GM19438 (cell line): ENCODE measurements around the gene TMEM182.

Experiments used
- ATAC-seq: cut with Tn5 transposase; IDR thresholded peaks from one replicate; pipeline ENCODE4 v1.9.1; 2021; ENCODE audit warnings: low read depth; ENCODE audit not compliant: unreplicated experiment

TMEM182 gene

GRCh38 chr2:102761763-102762162 lies at the start of gene TMEM182:
TMEM182 (plus strand) TSS chr2:102762031; CDS start chr2:102762218, 187 bp downstream.
- no peak for ATAC-seq

- ATAC-seq, result no peak
These were observed 44.4 kb upstream of the TMEM182 start for GRCh38 chr2:102717308-102718018.

GRCh38 chr2:102718387-102719316 lies 43.2 kb upstream of the TMEM182 start:
- no peak for ATAC-seq

DNA sequence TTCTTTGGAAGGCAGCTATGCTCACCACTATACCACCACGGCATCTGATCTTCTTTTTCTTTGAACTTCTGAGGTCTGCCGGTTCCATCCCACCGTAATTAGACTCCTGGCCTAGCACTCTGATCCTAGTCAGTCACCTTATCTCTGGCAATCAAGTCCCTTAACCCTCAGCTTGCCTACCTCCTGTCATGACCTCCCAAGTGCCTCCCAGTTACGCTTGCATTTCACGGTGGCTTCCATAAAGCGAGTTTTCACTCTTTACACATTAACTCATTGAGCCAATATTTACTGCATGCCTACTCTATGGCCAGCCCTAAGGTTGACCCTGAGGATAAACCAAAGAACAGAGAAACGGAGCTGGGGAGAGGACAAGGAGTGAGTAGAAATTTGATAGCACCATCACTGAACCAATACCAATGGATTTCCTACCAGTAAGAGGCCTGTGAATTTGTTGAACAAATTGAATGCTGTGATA lies 37.8 kb upstream of the TMEM182 start:
- no peak for ATAC-seq

DNA sequence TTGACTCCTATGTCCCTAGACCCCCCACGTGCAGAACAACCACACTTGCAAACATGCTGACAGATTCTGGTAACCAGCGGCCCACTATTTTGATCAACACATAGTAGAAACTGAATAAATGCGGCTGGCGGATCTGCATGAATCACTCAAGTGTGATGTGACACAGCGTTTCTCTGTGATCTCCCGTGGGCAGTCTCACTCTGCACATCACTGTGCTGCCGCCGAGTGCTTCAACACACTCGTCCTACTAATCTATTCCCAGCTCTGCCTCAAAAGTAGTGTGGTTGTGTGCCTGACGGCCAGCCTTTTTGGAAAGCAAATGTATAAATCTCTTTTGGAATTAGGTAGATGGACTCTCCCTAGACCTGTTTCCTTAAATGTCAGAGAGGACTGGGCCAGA lies 37.3 kb upstream of the TMEM182 start:
- no peak for ATAC-seq

- no peak for ATAC-seq
These were observed 35.4 kb upstream of the TMEM182 start for GRCh38 chr2:102726128-102727087.

GRCh38 chr2:102735416-102736109 lies 26.3 kb upstream of the TMEM182 start:
- ATAC-seq, result no peak

DNA sequence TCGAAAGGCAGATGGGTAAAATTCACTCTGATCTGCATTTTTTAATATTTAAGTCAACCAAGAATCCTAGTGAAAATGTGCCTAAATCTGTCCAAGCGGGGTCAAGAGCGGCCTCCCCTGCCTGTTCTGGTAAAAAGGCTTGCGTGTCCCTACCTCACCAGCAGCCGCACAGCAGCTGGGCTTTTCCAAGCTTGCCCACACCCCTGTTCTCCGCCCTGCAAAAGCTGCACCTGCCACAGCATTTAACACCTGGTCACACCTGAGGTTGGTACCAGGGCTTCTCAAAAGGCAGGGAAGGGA lies 25.8 kb upstream of the TMEM182 start:
- ATAC-seq, result peak; percentile 19

DNA sequence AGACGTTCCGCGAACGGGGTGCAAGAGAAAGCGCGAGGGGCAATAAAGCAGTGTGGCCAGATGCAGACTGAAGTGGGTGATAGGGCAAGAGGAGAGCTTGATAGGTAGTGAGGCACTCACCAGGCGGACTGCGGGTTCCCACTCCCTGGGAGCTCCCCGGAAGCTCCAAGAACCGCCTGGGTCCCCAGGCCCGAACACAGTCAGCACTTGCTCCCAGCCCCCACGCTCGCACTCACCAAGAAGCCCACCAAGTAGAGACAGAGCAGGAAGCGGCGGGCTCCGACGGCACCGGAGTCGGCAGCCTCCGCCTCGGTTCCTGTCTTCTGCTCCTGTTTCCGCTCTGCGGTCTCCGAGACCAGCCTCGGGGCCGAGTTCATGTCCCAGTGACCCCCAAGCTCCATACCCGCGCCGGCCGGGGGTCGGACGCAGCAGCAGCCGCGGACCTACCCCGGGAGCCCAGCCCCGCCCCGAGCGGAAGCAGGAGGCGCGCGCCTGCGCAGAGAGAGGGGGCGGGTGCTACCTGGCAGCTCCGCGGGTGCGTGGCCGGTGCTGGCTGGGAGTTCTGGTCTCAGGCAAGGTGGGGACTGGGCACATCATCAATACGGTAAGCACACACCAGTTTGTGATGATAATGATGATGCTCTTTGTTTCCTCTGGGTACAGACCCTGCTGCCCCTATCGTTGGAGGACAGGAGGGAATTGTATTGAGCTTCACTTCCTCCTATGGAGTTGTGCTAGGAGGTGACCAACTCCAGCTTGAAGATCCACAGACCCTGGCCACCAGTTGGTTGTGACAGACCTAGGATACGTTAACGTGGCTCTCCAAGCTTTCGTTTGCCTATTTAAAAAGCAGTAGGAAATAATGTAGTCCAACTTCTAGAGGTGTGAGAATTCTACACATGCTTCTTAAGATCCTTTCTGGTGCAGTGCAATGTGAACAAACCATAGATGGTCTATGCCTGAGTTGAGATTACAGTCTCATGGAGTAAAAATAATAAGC lies 25.1 kb upstream of the TMEM182 start:
- ATAC-seq, result peak; percentile 93

GRCh38 chr2:102737431-102737830 lies 24.4 kb upstream of the TMEM182 start:
- ATAC-seq, result peak; percentile 36

DNA sequence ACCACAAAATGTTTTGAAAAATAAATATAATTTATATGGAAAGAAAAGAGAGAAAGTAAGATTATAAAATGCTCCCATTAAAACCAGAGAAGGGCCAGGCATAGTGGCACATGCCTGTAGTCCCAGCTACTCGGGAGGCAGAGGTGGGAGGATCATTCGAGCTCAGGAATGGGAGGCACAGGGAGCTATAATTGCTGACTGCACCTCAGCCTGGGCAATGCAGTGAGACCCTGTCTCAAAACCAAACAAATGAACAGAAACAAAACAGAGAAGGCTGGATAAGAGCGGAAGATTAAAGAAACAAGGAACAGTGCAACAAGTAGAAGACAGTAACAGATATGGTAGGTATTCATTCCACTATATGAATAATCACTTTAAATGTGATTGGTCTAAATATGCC lies 18.6 kb upstream of the TMEM182 start:
- ATAC-seq, result no peak

- ATAC-seq, result no peak
These were observed 13.7 kb upstream of the TMEM182 start for GRCh38 chr2:102748107-102748506.

- peak; percentile 58 for ATAC-seq
These were observed 11.9 kb upstream of the TMEM182 start for GRCh38 chr2:102749938-102750337.

DNA sequence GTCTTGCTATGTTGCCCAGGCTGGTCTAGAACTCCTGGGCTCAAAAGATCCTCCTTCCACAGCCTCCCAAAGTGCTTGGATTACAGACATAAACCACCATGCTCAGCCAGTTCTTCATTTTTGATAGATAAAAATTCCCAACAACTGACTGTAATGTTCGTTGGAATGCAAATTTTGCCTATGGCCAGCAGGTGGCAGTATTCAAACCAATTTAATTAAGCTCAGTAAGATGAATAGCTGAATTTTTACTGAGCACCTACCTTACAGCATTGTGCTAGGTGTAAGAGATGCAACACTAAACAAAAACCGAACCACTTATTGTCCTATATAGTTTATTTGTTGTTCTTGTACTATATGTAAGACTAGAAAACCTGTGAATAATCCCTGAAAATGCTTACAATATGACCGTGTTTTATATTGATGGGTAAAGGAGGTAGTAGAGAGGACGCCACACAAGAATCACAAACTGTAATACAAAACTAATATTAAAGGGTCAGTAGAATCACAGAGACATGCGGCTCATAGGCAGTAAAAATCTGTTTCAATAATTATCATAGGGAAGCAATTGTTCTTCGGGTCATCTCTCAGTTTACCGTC lies 8.2 kb upstream of the TMEM182 start:
- no peak for ATAC-seq

DNA sequence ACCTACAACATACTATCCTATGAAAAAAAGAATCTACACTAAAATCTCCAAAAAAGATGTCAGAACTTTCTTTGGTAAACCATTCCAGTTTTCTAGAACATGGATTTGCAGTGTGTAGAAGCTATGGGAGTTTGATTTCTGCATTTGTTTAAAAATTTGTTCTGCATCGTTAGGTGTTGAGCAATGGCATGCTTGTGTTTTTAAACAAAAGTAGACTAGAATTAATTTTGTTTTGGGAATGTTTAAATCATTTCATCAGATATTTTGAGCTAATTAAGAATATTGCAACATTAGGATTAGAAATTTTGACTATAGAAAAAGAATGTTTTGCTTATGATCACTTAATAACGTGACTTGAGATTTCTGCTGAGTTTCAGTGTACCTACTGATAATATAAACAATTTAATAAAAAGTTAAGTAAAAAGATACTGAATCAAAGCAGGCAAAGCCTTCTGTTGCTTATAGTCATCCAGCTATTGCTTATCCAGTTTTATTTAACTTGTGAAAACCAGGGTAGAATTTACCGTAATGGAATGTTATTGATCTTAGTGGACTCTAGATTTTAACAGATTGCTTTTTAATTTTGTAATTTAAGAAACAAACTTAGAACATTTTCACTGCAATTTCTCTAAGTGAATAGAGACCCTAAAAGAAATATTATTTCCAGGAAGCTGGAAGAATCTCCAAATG lies 7.2 kb upstream of the TMEM182 start:
- no peak for ATAC-seq

- no peak for ATAC-seq
These were observed 6.5 kb upstream of the TMEM182 start for GRCh38 chr2:102755284-102755683.

GRCh38 chr2:102758439-102758838 lies 3.4 kb upstream of the TMEM182 start:
- no peak for ATAC-seq

DNA sequence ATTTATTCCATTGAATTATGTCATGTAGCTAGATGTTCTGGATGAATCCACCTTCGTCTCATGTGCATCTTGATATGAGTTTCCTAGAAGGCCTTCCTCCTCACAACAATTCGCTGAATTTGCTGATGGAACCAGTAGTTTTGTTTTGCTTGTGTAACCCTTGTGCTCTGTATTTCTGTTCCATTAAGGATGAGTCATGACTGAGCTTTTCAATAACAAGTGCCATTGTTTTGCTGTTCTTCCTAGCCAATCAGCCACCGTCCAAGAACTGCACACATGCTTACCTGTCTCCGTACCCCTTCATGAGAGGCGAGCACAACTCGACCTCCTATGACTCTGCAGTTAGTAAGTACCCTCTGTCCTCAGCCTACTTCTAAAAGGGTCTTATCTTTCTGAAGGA lies 2.3 kb downstream of the TMEM182 start:
- ATAC-seq, result no peak
